NCI-H774 (cell line): ENCODE measurements around the gene PCSK6.
"Not testable (repeated sequence)": the region's sequence is repeated elsewhere in the genome, so short reads cannot be mapped to it uniquely, and the experiment has no call there.

Experiments used
- DNase-seq: peaks from one replicate; lab custom pipeline; 2025; lab: John Stamatoyannopoulos, UW

The PCSK6 gene

DNA sequence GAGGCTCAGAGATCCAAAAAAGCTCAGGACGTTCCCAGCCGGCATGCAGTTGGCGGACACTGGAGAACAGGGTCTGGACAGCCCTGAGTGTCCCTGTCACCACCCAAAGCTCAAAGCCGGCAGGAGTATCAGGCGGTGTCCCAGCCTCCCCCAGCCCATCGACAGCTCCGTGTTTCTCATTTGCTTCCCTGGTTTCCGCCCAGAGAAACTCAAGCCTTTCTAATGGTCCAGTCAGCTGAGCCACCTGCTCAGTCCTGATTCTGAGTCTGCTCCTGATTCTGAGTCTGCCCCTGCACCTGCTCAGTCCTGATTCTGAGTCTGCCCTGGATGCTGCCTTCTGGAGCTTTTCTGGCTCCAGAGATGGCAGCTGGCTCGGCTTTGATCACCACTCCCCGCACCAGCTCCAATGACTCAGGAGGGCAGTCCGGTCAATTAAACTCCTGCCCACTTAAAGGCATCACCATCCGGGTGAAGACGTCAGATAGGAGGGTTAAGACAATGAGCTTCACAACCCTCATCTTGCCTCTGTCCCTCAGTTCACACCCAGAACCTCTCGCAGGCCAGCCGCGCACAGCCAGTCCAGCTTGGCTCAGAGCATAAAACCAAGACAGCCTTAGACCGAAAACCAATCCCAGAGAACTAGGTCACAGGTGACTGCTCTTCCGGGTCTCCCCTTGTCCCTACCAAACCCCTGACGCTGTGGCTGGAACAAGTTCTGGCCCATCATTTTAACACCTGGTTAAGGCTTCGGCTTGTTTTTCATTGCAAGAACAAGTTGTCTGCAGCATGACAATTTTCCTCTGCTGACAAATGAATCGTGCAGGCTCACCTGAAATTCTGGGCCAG, 6.8 kb downstream of the PCSK6 start:
- no peak for DNase-seq

DNA sequence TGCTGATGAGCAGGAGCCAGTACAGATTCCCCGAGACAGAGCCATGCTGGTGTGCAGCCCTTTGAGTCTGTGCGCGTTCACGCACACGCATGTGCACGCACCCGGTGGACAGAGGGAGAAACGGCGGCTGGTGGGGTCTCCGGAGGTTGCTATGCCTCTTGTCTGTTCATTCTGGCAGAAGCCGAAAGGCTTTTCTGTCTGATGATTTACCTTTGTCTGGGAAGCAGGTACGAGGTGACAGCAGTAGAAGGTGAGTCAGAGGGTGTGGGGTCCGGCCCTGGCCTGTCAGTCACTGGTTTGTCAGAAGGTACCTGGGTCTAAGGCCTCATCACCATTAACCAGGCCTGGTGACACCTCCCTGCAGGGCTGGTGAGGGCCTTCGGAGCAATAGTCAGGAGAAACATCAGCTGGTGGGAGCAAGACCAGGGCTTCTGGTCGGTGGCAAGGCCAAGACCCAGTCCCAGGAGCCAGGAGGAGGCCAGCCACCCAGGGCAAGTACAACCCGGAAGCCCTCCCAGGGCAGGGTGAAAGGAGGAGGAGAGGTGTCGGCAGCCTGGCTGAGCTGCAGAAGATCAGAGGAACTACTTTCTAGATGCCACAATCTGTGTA, 7.5 kb downstream of the PCSK6 start:
- no peak for DNase-seq

DNA sequence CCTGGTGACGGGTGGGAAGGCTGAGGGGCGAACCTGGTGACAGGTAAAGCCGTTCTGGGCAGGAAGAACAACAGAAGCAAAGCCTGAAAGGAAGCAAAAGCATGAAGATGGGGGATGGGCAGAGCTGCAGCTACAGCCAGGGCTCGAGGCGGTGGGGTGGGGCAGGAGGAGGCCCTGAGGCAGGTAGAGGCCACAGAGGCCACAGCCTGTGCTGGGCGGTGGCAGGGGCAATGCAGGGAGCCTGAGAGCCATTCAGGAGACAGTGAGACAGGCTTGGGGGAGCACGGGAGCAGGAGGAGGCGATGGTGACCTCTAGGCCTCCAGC, 8.2 kb downstream of the PCSK6 start:
- DNase-seq = no peak

DNA sequence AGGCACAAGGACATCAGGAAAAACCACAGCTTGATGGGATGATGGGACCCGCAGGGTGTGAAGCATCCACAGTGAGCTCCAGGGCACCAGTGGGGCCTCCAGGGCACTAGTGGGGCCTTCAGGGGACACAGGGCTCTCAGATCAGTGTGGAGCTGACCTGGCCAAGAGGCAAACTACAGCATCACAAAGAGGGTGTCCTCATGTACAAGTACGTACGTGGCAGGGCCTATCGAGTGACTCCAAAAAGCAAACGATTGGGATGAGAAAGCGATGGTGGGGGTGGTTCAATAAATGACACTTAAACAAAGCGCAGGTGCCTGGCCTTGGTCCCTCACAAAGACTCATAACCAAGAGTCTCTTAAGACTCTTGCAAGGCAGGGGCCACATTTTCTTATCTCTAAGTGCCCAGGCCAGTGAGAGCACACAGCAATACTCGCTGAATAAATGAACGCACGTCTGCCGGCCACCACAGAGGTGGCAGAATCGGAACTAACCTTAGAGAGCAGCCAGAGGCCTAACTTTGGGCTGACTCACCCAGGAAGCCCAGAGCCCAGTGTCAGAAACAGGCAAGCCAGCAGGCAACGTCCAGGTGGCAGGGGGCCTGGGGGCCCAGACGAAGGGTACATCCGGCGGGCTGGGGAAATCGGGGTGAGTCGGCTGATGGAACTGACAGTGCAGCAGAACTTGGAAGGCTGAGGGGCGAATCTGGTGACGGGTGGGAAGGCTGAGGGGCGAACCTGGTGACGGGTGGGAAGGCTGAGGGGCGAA, 8.7 kb downstream of the PCSK6 start:
- no peak for DNase-seq

DNA sequence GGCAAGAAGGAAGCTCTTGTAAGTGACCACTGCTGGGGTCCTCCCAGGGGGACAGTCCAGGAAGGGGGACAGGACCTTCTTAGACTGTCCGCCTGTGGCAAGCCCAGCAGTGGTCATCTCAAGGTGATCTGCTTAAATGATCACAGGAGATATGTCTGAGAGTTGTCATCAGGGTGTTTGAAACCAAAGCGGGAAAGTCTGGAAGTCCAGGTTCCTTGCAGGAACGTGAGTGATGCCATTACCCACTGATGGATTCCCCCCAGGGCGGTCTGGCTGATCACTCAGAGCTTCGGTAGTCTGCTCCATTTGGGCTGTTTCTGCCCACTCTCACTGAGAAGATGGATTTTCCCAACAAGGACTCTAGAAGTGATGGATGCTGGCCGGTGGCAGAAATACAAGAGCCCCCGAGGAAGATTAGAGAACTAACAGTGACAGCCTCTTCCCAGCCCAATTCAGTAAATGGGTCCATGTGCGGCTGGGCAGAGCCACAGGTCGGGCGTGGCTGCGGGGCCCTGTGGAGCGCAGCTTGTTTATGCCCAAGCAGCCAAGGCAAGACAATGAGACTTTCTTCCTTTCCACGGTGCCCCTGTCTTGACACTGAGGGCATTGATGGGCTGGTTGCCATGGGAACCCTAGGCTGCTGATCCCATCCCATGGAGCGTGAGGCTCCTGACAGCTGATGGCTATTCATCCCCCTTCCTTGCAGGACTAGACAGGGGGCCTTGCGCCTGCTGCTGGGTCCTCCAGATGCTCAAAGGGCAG, 9.5 kb downstream of the PCSK6 start:
- DNase-seq = no peak

DNA sequence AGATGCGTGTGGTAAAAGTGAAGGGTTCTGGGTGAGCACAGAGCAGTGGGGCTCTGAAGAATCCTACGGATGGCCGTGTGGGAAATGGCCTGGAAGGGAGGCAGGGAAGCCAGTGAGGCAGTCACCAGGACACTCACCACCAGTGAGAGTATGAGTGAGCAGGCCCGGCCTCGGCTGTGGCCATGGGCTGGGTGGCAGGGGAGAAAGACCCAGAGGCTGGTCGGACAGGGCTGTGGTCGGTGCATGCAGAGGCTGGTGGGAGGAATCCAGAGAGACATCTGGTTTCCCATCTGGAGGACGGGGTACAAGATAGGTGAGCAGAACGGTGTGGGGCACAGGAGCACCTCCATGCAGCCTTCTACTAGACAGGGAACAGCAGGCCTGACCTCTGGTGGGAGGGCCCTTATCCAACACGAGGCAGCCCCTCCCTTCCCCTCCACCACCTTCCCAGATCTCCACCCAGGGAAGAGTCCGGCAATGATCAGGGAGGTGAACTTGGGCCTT, 10.1 kb downstream of the PCSK6 start:
- DNase-seq = no peak

DNA sequence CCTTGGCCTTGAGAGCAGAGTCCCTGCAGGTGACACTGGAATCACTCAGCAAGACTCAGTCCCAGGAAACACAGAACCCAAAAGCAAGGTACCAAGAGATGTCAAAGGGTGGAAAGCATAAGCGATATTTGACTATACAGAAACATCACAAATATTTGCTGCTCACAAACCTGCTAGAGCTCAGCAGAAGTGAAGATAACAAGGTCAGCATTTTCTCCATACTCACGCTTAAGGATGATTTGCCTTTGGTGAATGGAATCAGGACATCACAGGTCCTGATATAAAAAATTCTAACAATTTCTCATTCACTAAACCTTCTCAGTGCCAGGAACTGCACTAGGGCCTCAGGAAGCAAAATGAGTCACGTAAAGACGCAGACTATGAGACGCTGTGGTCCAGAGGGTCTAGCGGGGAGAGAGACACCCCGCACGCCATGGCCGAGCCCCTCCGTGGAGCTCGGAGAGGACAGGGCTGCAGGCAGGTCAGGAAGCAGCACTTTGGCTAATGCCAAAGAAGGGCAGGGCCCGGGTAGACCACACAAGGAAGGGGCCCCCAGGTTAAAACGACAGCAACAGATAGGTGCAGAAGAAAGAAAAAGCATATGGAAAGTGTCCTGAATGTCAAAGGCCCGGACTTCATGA, 10.7 kb downstream of the PCSK6 start:
- no peak for DNase-seq

DNA sequence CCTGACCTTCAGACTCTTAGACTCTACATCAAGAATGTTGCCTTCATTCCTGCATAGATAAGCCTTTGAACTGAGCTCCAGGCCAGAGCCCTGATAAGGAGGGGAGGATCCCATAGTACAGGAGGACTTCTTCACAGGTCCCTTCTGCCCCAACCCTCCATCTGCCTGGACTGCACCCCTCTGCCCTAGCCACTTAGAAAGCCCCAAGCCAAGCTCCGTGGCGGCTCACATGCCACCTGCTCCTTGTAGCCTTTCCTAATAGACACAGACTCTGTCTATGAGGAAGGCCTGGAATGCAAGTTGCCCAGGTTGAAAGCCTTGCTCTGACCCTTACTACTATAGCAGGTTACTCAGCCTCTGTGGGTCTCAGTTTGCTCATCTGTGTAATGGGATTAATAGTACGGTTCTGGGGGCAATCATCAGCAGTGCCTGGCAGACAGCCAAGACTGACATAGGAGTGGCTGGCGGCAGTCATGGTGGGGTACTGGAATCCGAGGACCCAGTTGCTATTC, 11.6 kb downstream of the PCSK6 start:
- no peak for DNase-seq

DNA sequence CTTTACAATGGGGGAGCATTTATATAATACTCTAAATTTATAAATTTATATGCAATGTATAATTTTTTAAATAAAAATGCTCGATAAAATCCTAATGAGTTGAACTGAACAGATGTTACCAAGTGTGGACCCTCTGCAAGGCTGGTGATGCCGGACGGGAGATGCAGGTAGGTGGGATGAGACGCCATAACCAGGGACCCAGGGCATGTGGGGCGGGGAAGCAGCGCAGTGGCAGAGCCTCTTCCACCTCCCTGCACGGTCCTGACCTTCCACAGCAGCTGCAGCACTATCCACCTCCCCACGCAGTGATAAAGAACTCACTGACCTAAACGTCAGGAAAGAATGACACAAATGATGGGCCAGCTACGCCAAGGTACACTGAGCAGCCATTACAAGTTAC, 12.8 kb downstream of the PCSK6 start:
- DNase-seq = no peak

DNA sequence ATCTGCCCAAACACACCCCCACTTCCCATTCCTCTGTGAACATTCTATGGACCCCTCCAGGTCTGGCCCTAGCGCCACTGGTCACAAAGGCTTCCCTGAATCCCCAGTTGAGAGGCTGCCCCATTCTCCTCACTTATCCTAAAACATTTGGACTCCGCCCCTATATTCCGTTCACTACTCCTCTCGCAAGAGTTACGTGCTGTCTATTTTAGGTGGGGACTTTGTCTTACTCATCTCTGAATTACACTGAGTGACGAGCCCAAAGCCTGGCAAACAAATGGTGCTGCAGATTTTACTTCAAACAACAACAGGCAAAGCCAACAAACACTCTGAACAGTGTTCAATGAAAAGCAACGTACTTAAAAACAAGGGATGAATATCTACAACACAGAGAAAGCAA, 14.5 kb downstream of the PCSK6 start:
- no peak for DNase-seq

DNA sequence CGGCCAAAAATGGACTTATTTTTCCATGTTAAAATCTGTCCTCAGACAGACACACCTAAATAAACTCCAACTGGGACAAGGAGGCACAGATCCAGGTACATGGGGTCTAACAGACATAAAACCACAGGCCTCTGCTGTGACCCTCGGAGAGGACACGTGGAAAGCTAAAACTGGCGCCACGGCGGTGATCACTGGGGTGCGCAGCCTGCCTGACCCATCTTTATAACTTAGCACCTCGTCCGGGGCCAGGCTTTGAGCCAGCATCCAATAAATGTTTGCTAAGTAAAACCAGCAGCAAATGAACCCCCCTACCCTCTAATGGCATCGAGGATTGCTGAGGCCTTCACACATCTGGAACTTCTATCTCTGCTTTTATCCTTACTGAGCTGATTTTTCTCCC, 15.3 kb downstream of the PCSK6 start:
- DNase-seq = no peak

DNA sequence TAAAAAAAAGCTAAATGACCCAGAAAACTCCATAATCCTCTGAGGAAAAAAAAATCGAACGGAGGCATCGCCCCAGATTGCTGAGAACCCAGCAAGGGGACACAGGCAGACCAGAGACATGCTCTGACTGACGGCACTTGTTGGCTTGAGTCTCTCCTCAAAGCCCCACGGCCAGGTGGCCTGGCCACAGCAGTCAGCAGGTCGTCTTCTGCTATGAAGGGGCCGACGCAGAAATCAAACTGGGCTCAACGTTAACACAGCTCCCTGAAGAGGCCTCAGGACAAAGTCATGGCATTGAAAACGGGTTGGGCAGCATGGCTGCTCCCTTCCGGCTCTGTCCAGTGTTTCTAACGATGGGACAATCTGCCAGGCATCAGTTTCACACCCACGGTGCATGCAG, 17.5 kb downstream of the PCSK6 start:
- DNase-seq = no peak

DNA sequence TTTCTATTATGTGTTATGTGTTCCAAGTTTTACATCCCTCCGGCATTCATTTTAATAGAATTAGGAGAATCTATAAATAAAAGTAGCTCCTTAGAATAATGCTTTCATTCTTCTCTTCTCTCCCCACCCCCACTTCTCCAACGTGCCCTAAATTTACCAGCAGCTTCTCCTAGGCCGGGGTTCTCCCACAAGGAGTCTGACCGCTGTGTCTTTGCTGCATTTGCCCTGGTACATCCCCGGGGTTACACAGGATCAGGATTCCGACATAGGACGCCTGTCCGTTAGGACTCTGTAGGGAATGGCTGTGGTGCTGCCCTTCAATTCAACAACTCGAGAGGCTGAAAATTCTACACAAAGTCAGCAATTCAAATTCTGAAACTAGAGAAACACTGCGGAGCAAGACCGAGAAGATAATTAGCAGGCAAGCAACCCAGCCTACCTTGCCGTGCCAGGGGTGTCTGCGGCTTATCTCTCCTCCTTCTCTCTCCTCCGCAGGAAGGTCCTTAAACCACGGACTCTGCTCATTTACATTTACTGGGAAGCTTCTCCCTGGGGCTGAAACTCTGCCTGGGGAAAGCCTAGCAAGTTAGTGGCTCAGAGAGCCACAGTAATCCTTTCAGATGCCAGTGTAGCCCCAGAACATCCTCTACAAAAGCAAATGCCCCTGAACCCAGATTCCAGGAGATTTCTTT, 18.8 kb downstream of the PCSK6 start:
- DNase-seq = no peak

DNA sequence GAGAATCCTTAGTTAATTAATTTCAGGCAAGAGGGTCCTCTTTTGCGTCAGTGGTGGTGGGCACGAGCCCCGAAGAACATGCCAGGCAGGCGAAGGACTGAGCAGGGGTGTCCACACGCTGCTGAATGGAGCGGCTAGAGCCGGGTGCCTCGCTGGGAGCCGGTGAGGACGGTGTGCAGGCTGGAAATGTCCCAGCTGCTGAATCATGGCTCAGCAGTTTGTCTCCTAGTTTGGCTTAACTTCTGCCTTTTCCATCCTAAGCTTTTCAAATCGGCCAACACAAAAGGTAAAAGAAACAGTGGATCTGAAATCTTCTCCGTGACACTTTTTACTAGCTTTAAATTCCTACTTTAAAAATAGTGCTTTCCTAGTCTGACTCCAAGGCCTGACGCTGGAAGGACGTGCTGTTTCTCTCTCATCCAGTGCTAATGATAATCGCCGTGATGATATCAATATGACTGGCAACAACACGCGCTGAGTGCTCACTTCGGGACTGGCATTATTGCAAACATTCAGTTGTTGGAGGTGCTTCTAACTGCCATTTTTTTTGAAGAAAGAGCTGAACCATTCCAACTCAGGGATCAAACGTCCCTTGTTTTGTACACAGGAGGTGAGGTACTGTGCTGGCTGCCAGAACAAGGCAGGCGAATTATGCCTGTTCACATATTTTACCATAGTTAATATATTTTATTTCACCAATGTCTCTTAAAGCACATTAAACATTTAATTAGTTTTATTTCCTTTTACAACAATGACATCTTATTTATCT, 19.8 kb downstream of the PCSK6 start:
- no peak for DNase-seq

DNA sequence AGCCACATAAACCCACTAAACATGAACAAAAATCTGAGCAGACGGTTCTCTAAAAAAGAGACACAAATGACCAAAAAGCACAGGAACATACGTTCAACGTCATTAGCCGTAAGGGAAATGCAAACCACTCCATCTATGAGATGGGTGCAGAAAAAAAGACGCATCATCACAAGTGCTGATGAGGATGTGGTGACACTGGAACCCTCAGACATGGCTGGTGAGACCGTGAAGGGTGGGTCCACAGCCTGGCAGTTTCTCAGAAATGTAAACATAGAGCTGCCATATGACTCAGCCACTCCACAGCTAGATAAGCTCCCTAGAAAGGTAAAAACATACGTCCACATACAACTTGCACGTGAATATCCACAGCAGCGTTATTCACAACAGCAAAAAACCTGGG, 23.3 kb downstream of the PCSK6 start:
- DNase-seq = no peak

DNA sequence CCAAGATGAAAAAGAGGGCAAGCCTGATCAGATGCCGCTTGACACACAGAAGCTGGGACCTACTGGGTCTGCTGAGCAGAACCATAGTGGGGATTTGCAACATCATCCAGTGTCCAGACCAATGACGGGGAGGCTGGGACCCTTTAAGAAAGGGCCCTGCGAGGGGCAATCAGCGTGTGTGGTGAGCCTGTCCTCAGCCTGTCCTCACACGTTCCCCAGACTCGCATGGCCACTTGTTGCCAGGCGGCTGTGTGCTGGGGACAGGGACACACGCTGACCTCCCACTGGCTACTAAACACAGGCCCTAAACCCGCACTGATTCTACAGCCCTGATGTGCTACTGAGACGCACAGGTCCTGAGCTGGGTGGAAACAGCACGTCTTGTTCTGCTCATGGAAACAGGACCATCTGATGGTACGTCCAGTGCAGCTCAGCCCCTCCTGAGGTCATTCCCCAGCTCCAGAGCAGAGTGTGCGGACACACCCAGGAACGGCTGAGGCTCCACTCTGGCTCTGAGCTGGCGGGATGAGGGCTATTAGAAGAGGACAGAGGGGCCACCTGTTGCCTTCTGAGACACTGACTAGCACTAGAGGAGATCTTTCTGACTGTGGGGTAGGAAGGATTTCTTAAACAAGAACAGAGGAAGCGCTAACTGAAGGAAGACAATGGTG, 24.4 kb downstream of the PCSK6 start:
- DNase-seq = no peak

DNA sequence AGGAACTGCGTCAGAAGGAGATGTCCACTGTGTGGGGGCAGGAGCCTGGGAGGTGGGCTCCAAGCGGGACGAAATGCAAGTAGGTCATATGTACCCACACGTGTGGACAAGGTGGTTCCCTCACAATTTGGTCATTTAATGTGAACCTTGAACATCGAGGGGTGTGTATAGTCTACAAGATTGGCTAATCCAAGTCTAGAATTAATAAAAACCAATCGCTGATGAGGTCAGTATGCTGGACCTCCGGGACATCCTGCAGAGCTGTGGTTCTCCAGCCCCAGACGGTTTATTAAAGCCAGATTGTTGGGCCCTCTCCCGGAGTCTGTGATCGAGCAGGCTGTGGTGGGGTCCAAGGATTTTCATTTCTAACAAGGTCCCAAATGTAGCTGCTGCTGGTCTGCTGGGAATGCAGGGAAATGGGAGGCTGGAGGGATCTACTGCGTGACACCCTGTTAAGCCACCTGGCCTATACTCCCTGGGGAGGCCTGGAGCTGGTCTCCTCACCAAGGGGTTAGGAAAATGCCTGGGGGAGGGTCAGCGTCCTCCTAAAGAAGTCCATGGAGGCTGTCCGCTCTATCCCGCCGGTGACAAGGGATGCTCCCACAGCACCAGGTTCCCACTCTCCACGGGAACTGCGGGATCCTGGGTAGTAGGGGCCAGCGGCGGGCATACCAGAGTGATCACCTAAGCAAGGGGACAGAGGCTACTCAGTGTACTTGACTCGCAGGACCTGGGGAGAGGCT, 25.1 kb downstream of the PCSK6 start:
- no peak for DNase-seq

DNA sequence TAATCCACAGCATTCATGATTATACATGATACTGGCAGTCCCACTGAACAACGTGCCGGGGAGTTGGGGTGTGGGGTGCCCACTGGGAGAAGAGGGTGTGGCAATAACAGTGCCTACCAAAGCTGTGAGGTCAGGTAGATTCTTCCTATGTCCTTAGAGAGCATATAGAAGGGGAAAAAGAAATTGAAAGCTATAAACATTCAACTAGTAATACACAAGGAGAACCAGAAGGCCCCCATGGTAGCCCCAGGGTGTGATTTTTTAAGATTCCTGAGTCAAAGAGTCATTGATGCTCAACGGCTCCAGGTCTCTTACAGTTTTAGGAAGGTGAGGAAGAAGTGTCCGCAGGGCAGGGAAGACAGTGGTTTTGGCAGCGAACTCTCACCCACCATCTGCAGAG, 25.8 kb downstream of the PCSK6 start:
- not testable (repeated sequence) for DNase-seq

DNA sequence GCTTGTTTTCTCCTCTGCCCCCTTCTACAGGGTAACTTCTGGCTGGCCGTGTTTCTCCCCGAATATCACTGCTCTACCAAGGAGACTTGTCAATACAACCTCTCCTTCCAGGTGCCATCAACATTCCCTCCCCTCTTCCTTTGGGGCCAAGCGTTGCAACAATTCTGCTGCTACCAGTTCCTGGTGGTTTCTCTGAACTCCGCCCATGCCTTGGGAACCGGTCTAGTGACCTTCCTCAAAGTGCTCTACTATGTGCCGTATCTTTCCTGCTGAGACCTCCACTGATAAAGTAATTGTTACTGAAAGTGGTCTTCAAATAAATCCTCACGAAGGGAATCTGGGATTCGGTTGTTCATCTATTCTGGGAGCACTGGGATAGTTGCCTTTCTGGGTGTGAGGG, 26.2 kb downstream of the PCSK6 start:
- DNase-seq = no peak
